Measurements from ENCODE around the gene TCHP.

TCHP gene

GRCh38 chr12:109930028-109930800, 30.1 kb downstream of the TCHP start:
- no peak for TF ChIP-seq GATA3 (IDR thresholded peaks at IDR 0.05; ENCODE audit: low read depth, low read length)
- no peak for TF ChIP-seq GATA2 (IDR thresholded peaks at IDR 0.05; ENCODE audit: low read depth, low read length)

- TF ChIP-seq GATA2 (IDR thresholded peaks at IDR 0.05; ENCODE audit: low read depth, low read length) (no peak), GATA3 (IDR thresholded peaks at IDR 0.05; ENCODE audit: low read depth, low read length) (no peak)
These were observed 31.1 kb downstream of the TCHP start for GRCh38 chr12:109931143-109931542.

GRCh38 chr12:109932878-109933503, 32.9 kb downstream of the TCHP start:
- no peak for TF ChIP-seq GATA3 (IDR thresholded peaks at IDR 0.05; ENCODE audit: low read depth, low read length)
- TF ChIP-seq GATA2 (IDR thresholded peaks at IDR 0.05; ENCODE audit: low read depth, low read length): no peak

- TF ChIP-seq GATA2 (IDR thresholded peaks at IDR 0.05; ENCODE audit: low read depth, low read length): no peak
- no peak for TF ChIP-seq GATA3 (IDR thresholded peaks at IDR 0.05; ENCODE audit: low read depth, low read length)
These were observed 34.0 kb downstream of the TCHP start for GRCh38 chr12:109934026-109934425.

GRCh38 chr12:109937371-109937770, 37.3 kb downstream of the TCHP start:
- no peak for TF ChIP-seq GATA2 (IDR thresholded peaks at IDR 0.05; ENCODE audit: low read depth, low read length)
- TF ChIP-seq GATA3 (IDR thresholded peaks at IDR 0.05; ENCODE audit: low read depth, low read length): no peak

- no peak for TF ChIP-seq GATA2 (IDR thresholded peaks at IDR 0.05; ENCODE audit: low read depth, low read length)
- TF ChIP-seq GATA3 (IDR thresholded peaks at IDR 0.05; ENCODE audit: low read depth, low read length): no peak
These were observed 38.9 kb downstream of the TCHP start for GRCh38 chr12:109938947-109939346.

GRCh38 chr12:109939504-109939903, 39.4 kb downstream of the TCHP start:
- no peak for TF ChIP-seq GATA2 (IDR thresholded peaks at IDR 0.05; ENCODE audit: low read depth, low read length)
- TF ChIP-seq GATA3 (IDR thresholded peaks at IDR 0.05; ENCODE audit: low read depth, low read length): no peak

GRCh38 chr12:109940339-109940923, 40.4 kb downstream of the TCHP start:
- no peak for TF ChIP-seq GATA3 (IDR thresholded peaks at IDR 0.05; ENCODE audit: low read depth, low read length)
- no peak for TF ChIP-seq GATA2 (IDR thresholded peaks at IDR 0.05; ENCODE audit: low read depth, low read length)

GRCh38 chr12:109943811-109944210, 43.7 kb downstream of the TCHP start:
- TF ChIP-seq GATA3 (IDR thresholded peaks at IDR 0.05; ENCODE audit: low read depth, low read length) (no peak), GATA2 (IDR thresholded peaks at IDR 0.05; ENCODE audit: low read depth, low read length) (no peak)

GRCh38 chr12:109944561-109945359, 44.7 kb downstream of the TCHP start:
- TF ChIP-seq GATA3 (IDR thresholded peaks at IDR 0.05; ENCODE audit: low read depth, low read length): no peak
- no peak for TF ChIP-seq GATA2 (IDR thresholded peaks at IDR 0.05; ENCODE audit: low read depth, low read length)

GRCh38 chr12:109946505-109946904, 46.4 kb downstream of the TCHP start:
- TF ChIP-seq GATA3 (IDR thresholded peaks at IDR 0.05; ENCODE audit: low read depth, low read length) (no peak), GATA2 (IDR thresholded peaks at IDR 0.05; ENCODE audit: low read depth, low read length) (no peak)

- TF ChIP-seq GATA2 (IDR thresholded peaks at IDR 0.05; ENCODE audit: low read depth, low read length) (no peak), GATA3 (IDR thresholded peaks at IDR 0.05; ENCODE audit: low read depth, low read length) (no peak)
These were observed 46.8 kb downstream of the TCHP start for GRCh38 chr12:109946913-109947312.

GRCh38 chr12:109947521-109947920, 47.4 kb downstream of the TCHP start:
- TF ChIP-seq GATA2 (IDR thresholded peaks at IDR 0.05; ENCODE audit: low read depth, low read length) (no peak), GATA3 (IDR thresholded peaks at IDR 0.05; ENCODE audit: low read depth, low read length) (no peak)

- TF ChIP-seq GATA3 (IDR thresholded peaks at IDR 0.05; ENCODE audit: low read depth, low read length) (no peak), GATA2 (IDR thresholded peaks at IDR 0.05; ENCODE audit: low read depth, low read length) (no peak)
These were observed 48.3 kb downstream of the TCHP start for GRCh38 chr12:109948368-109948767.

Data from SH-SY5Y (cell line).